PC-9 (cell line): ENCODE measurements around the gene NPEPL1. TPM values are rescaled to one million over a fixed set of nuclear protein-coding genes. Genes with fewer than 3 reads are reported as not detected.

Experiments
- BruUV-seq: library from RNA; stranded (reverse); fragments of 400-500 nt; replicated peaks from 2 replicates; lab custom pipeline; 2021; lab: Mats Ljungman, UMichigan
- CTCF ChIA-PET: fragments of 300-600 bp; sonication (Branson Sonifier 250); formaldehyde crosslinking; loops from one replicate; lab custom pipeline; 2022; ENCODE audit warnings: antibody characterized with exemption; lab: Charles Lee
- POLR2A ChIA-PET: fragments of 300-600 bp; sonication (Branson Sonifier 250); formaldehyde crosslinking; loops from one replicate; lab custom pipeline; 2022; ENCODE audit warnings: antibody characterized with exemption; ENCODE audit not compliant: unreplicated experiment; lab: Charles Lee
- DNase-seq, 2 experiments: peaks; one replicate each; pipeline versions ENCODE4 v3.0.0 to v3.0.0-alpha.2; 2015 to 2022; ENCODE audit warnings: mixed read lengths in 1 of 2
- H2AFZ ChIP-seq: fragments of 200-600 bp; sonication (generic); 2 replicates; pipeline ENCODE4 v1.8.1; 2017; ENCODE audit warnings: antibody characterized with exemption
- H3F3A ChIP-seq: fragments of 200-600 bp; sonication (generic); 2 replicates; pipeline ENCODE4 v1.8.1; 2017; ENCODE audit warnings: antibody characterized with exemption, mild to moderate bottlenecking, low read depth; ENCODE audit not compliant: insufficient read depth
- H3K27ac ChIP-seq: fragments of 200-600 bp; sonication (generic); 2 replicates; pipeline ENCODE4 v1.6.1; 2016; ENCODE audit warnings: mixed run types
- H3K27me3 ChIP-seq: fragments of 200-600 bp; sonication (generic); 2 replicates; pipeline ENCODE4 v1.6.1; 2016; ENCODE audit warnings: low read depth, mixed run types; ENCODE audit not compliant: insufficient read depth
- H3K36me3 ChIP-seq: fragments of 200-600 bp; sonication (generic); 2 replicates; pipeline ENCODE4 v1.6.1; 2016; ENCODE audit warnings: low read depth, mixed run types
- H3K4me1 ChIP-seq: fragments of 200-600 bp; sonication (generic); replicated peaks from 2 replicates; pipeline ENCODE4 v1.6.1; 2016; ENCODE audit warnings: mixed run types; ENCODE audit not compliant: insufficient read depth
- H3K4me2 ChIP-seq: fragments of 200-600 bp; sonication (generic); 2 replicates; pipeline ENCODE4 v1.6.1; 2017; ENCODE audit warnings: mixed run types
- H3K4me3 ChIP-seq: fragments of 200-600 bp; sonication (generic); 2 replicates; pipeline ENCODE4 v1.6.1; 2016; ENCODE audit warnings: mixed run types
- H3K79me2 ChIP-seq: fragments of 200-600 bp; sonication (generic); 2 replicates; pipeline ENCODE4 v1.6.1; 2017; ENCODE audit warnings: low read depth, mixed run types
- H3K9me2 ChIP-seq: fragments of 200-600 bp; sonication (generic); 2 replicates; pipeline ENCODE4 v1.8.1; 2017; ENCODE audit warnings: mild to moderate bottlenecking; ENCODE audit not compliant: insufficient read depth
- H3K9me3 ChIP-seq: fragments of 200-600 bp; sonication (generic); 2 replicates; pipeline ENCODE4 v1.8.1; 2016; ENCODE audit warnings: low read depth; ENCODE audit not compliant: insufficient read depth
- H4K20me1 ChIP-seq: fragments of 200-600 bp; sonication (generic); 2 replicates; pipeline ENCODE4 v1.8.1; 2017; ENCODE audit not compliant: insufficient read depth
- EZH2 ChIP-seq: fragments of 200-600 bp; sonication (generic); IDR thresholded peaks from 2 replicates; pipeline ENCODE4 v1.8.0; 2017; ENCODE audit warnings: antibody characterized with exemption, low read depth
- intact Hi-C: fragments of 100-400 bp; cut with micrococcal nuclease; formaldehyde crosslinking; loops from one replicate; pipeline ENCODE4 v1.10.0; 2022; ENCODE audit not compliant: unreplicated experiment
- total RNA-seq: library from RNA; stranded (reverse); gene quantifications from 2 replicates; pipeline ENCODE4 v1.2.3, GENCODE V29; 2021
- TF ChIP-seq, protein P1 (sequence below): fragments of 200-600 bp; sonication (generic); conservative IDR thresholded peaks from 2 replicates; pipeline ENCODE4 v1.6.1; 2017; ENCODE audit warnings: mixed run types, antibody characterized with exemption, mild to moderate bottlenecking, moderate library complexity

The NPEPL1 gene
- total RNA-seq, 1 experiment from 2014 or later, result 24.0 TPM

DNA sequence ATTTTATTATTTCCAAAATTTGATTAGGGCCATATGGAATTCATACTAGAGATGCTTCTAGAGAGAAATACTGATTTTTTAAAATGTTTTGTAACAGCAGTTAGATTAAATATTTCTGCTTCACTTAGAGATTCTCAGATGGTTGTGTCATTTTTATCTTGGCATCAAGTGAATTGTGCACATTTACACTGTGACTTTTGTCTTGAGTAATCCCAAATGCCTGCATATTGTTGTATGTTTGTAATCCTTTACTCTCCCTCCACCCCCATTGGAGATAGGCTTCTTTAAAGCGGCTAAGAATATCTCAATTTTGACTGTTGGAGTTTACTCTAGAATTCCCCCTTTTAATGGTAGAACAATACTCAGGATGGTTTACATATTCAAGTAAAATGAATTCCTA is 22.5 kb upstream of the NPEPL1 start:
- H3K36me3 ChIP-seq, result peaks cover 49% of the 10 kb centered on the region
- BruUV-seq, result no TSS peak

DNA sequence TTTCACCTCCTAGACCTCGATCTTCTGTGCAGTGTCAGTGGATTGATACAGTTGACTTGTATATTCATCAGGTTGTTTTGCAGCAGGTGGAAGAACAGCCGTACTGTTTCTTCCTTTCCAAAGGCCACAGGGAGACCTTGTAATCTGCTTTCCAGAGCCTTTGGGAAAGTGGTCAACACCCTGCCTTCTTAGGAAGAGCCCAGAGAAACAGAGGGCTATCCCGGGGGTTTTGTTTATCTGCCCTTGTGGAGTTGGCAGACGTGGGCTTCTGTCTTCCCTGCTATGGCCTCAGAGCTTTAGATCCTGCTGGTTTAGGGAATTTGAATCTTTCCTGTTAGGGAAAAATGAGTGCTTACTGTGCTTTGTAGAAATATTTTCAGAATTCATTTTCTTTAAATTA is 21.9 kb upstream of the NPEPL1 start:
- Histone ChIP-seq H3K27me3 (no peaks in the 10 kb centered on the region), H3K27ac (no peak overlapping the region), H3K4me1 (no peaks in the 10 kb centered on the region), H3K36me3 (peaks cover 49% of the 10 kb centered on the region), H3F3A (no peaks in the 10 kb centered on the region), H3K4me2 (no peak overlapping the region), H4K20me1 (peaks cover 32% of the 10 kb centered on the region), H3K4me3 (no peak overlapping the region), H3K9me2 (no peaks in the 10 kb centered on the region), H2AFZ (no peak overlapping the region), H3K79me2 (no peaks in the 10 kb centered on the region), H3K9me3 (no peaks in the 10 kb centered on the region)
- no TSS peak for BruUV-seq
- POLR2A ChIA-PET, result no interaction called here
- CTCF ChIA-PET, result no interaction called here
- intact Hi-C loops, result no loop called here
- DNase-seq, result no peak
- no peak for TF ChIP-seq EZH2
- TF ChIP-seq, protein P1, sequence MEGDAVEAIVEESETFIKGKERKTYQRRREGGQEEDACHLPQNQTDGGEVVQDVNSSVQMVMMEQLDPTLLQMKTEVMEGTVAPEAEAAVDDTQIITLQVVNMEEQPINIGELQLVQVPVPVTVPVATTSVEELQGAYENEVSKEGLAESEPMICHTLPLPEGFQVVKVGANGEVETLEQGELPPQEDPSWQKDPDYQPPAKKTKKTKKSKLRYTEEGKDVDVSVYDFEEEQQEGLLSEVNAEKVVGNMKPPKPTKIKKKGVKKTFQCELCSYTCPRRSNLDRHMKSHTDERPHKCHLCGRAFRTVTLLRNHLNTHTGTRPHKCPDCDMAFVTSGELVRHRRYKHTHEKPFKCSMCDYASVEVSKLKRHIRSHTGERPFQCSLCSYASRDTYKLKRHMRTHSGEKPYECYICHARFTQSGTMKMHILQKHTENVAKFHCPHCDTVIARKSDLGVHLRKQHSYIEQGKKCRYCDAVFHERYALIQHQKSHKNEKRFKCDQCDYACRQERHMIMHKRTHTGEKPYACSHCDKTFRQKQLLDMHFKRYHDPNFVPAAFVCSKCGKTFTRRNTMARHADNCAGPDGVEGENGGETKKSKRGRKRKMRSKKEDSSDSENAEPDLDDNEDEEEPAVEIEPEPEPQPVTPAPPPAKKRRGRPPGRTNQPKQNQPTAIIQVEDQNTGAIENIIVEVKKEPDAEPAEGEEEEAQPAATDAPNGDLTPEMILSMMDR, result no peak

More for the DNA sequence above, 22.5 kb upstream of the NPEPL1 start:
- no peak for DNase-seq
- H3K9me2 ChIP-seq, result no peaks in the 10 kb centered on the region
- H3K4me2 ChIP-seq, result no peak overlapping the region
- H3K79me2 ChIP-seq, result peaks cover 2% of the 10 kb centered on the region; the same call in 1 of the 2 replicates
- TF ChIP-seq, protein P1, result no peak
- no peak for TF ChIP-seq EZH2
- no peaks in the 10 kb centered on the region for H3K27me3 ChIP-seq
- no peak overlapping the region for H3K4me3 ChIP-seq
- no peaks in the 10 kb centered on the region for H3F3A ChIP-seq
- H3K4me1 ChIP-seq, result no peaks in the 10 kb centered on the region
- no peak overlapping the region for H2AFZ ChIP-seq
- H3K9me3 ChIP-seq, result no peaks in the 10 kb centered on the region
- intact Hi-C loops, result no loop called here
- H3K27ac ChIP-seq, result no peak overlapping the region
- peaks cover 37% of the 10 kb centered on the region for H4K20me1 ChIP-seq
- CTCF ChIA-PET, result no interaction called here
- POLR2A ChIA-PET, result no interaction called here

DNA sequence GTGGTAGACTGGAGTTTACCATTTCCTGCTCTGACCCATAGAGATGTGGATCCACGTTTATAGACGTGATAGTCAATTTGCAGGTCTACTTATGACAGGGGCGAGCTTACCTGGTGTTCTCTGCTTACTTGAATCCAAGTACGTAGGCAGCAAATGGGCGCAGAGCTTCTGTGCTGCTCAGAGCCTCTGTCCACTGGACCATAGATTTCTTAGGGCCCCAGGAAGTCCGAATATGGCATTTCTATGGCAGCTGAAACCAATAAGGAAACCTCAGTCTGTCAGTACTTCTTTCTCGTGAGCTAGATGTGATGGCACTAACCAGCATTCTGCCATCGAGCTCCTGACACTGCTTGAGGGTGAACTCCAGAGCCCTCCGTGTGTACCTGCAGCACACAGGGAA is 19.5 kb upstream of the NPEPL1 start:
- BruUV-seq, result no TSS peak
- no peaks in the 10 kb centered on the region for H3K9me2 ChIP-seq
- H3K36me3 ChIP-seq, result peaks cover 36% of the 10 kb centered on the region
- POLR2A ChIA-PET, result no interaction called here
- CTCF ChIA-PET, result no interaction called here
- no peak overlapping the region for H3K4me3 ChIP-seq
- no peaks in the 10 kb centered on the region for H3F3A ChIP-seq
- H3K79me2 ChIP-seq, result no peaks in the 10 kb centered on the region
- no peaks in the 10 kb centered on the region for H3K9me3 ChIP-seq
- H3K27ac ChIP-seq, result no peak overlapping the region
- no peak for TF ChIP-seq EZH2
- TF ChIP-seq, protein P1, result no peak
- no peaks in the 10 kb centered on the region for H3K4me1 ChIP-seq
- intact Hi-C loops, result no loop called here
- H3K4me2 ChIP-seq, result no peak overlapping the region
- H2AFZ ChIP-seq, result no peak overlapping the region
- no peak for DNase-seq
- peaks cover 11% of the 10 kb centered on the region; the same call in 1 of the 2 replicates for H4K20me1 ChIP-seq
- H3K27me3 ChIP-seq, result no peaks in the 10 kb centered on the region
